ENCODE data around the gene TMEM72. TPM values are rescaled to one million over a fixed set of nuclear protein-coding genes. Genes with fewer than 3 reads are reported as not detected.

The TMEM72 gene
- total RNA-seq, 1 experiment from 2014 or later, result not detected

DNA sequence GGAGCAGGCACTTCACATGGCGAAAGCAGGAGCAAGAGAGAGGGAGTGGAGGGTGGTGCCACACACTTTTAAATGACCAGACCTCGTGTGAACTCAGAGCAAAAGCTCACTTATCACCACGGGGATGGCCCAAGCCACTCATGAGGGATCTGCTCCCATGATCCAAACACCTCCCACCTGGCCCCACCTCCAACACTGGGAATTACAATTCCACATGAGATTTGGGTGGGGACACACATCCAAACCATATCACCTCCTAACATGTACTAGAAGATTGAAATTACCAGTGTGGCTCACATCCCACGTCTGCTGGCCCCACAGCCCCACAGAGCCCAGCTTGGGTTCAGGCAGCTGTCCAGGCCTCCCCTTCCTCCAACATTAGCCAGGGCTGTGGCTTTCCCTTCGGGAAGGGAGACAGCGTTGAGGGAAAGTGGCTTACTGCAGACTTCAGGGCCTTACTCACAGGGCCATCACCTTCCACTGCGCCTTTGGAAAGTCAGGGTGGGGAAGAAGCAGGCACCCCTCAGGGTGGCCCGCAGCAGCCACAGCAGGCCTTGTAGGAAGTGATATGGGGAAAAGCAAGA is 59.8 kb downstream of the TMEM72 start:
- Histone ChIP-seq H3K9me3 (no peaks in the 10 kb centered on the region), H3K36me3 (ENCODE audit: control insufficient read depth, insufficient read depth, low read length) (0 out of 2 replicates have a peak, but pooled peaks cover 4% of the 10 kb centered on the region), H3K4me3 (ENCODE audit: low read depth, low read length) (no peak overlapping the region), H3K27me3 (replicated peaks; ENCODE audit: control insufficient read depth, insufficient read depth, low read length) (no peaks in the 10 kb centered on the region), H3K4me1 (peaks cover 48% of the 10 kb centered on the region)
- H3K36me3 Mint-ChIP-seq (ENCODE audit: insufficient read depth, unreplicated experiment), result peaks cover 7% of the 10 kb centered on the region
- DNase-seq, result no peak
- POLR2A ChIA-PET, result no interaction called here
- no TSS peak for BruUV-seq (replicated peaks)
- H3K27ac Mint-ChIP-seq (ENCODE audit: unreplicated experiment), result no peak overlapping the region
- CTCF ChIA-PET, result no interaction called here
- TF ChIP-seq, protein P1, sequence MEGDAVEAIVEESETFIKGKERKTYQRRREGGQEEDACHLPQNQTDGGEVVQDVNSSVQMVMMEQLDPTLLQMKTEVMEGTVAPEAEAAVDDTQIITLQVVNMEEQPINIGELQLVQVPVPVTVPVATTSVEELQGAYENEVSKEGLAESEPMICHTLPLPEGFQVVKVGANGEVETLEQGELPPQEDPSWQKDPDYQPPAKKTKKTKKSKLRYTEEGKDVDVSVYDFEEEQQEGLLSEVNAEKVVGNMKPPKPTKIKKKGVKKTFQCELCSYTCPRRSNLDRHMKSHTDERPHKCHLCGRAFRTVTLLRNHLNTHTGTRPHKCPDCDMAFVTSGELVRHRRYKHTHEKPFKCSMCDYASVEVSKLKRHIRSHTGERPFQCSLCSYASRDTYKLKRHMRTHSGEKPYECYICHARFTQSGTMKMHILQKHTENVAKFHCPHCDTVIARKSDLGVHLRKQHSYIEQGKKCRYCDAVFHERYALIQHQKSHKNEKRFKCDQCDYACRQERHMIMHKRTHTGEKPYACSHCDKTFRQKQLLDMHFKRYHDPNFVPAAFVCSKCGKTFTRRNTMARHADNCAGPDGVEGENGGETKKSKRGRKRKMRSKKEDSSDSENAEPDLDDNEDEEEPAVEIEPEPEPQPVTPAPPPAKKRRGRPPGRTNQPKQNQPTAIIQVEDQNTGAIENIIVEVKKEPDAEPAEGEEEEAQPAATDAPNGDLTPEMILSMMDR (IDR thresholded peaks at IDR 0.05; ENCODE audit: insufficient read depth in 1 of 2, low read depth in 1 of 2, low read length in 1 of 2, severe bottlenecking in 1 of 2, unreplicated experiment in 1 of 2), result no peak
- intact Hi-C loops (cut with micrococcal nuclease; ENCODE audit: unreplicated experiment), result no loop called here
- peaks cover 2% of the 10 kb centered on the region for H3K9me3 Mint-ChIP-seq (ENCODE audit: unreplicated experiment)
- peaks cover 12% of the 10 kb centered on the region for H3K4me1 Mint-ChIP-seq (ENCODE audit: low read depth, unreplicated experiment)
- no peaks in the 10 kb centered on the region for H3K27me3 Mint-ChIP-seq (ENCODE audit: insufficient read depth, unreplicated experiment)
- no peak overlapping the region for H3K4me3 Mint-ChIP-seq (ENCODE audit: unreplicated experiment)

DNA sequence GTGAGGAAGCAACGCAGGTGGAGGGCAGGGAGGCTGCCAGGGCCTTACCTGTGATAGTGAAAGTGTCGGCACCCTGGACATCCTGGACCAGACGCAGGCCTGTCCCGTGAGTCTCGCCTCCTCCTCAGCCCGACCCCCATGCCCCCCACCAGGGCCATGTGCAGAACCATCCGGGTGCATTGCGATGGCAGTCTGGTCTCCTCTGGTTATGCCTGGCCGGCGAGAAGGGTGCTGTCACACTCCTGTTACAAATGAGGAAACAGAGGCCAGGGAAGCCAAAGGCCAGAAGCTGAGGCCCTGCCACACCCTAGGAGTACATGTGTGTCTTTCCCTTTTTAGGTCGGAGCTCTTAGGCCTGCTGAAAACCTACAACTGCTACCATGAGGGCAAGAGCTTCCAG is 60.3 kb downstream of the TMEM72 start:
- CTCF ChIA-PET, result no interaction called here
- no peaks in the 10 kb centered on the region for H3K27me3 ChIP-seq (replicated peaks; ENCODE audit: control insufficient read depth, insufficient read depth, low read length)
- peaks cover 48% of the 10 kb centered on the region for H3K4me1 ChIP-seq
- Mint-ChIP-seq H3K4me3 (ENCODE audit: unreplicated experiment) (no peak overlapping the region), H3K9me3 (ENCODE audit: unreplicated experiment) (no peaks in the 10 kb centered on the region), H3K4me1 (ENCODE audit: low read depth, unreplicated experiment) (peaks cover 12% of the 10 kb centered on the region), H3K36me3 (ENCODE audit: insufficient read depth, unreplicated experiment) (peaks cover 7% of the 10 kb centered on the region), H3K27ac (ENCODE audit: unreplicated experiment) (no peak overlapping the region), H3K27me3 (ENCODE audit: insufficient read depth, unreplicated experiment) (no peaks in the 10 kb centered on the region)
- no peaks in the 10 kb centered on the region for H3K9me3 ChIP-seq
- no TSS peak for BruUV-seq (replicated peaks)
- no peak overlapping the region for H3K4me3 ChIP-seq (ENCODE audit: low read depth, low read length)
- 0 out of 2 replicates have a peak, but pooled peaks cover 4% of the 10 kb centered on the region for H3K36me3 ChIP-seq (ENCODE audit: control insufficient read depth, insufficient read depth, low read length)
- POLR2A ChIA-PET, result no interaction called here
- TF ChIP-seq, protein P1 (IDR thresholded peaks at IDR 0.05; ENCODE audit: insufficient read depth in 1 of 2, low read depth in 1 of 2, low read length in 1 of 2, severe bottlenecking in 1 of 2, unreplicated experiment in 1 of 2), result no peak
- no peak for DNase-seq
- intact Hi-C loops (cut with micrococcal nuclease; ENCODE audit: unreplicated experiment), result no loop called here

DNA sequence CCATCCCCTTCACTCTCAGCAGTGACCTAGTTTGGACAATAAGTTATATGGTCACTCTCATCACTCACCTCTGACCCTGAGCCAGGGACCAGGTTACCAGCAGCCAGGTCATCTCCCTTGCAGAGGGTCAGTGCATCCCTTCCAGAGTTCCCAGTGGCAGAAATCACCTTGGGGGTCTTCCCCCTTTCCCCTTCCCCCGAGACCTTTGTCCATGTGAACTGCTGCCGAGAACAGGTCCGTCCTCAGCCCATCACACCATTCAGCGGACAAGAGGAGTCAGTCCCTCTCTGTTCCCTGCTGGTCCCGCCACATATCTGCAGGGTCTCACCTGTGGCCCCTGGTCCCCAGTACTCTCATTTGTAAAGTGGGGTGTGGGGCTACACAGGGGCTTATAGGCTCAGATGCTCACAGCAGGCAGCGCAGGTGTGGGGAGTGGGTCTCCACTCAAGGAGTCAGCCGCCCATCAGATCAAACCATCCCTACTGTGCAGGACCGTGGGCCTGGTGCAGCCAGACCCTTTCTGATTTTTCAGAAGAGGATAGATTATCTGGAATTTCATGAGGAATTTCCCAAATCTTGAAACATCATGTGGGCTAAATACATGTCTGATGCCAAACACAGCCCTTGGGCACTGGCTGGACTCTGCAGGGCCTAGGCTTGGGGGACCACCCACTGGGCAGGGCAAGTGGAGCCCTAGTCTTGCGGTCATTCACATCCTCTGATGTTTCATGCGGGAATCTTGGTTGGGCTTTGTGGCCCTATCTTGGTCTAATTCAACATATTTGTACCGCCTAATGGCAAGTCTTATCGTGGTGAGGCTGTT is 61.0 kb downstream of the TMEM72 start:
- H3K4me1 Mint-ChIP-seq (ENCODE audit: low read depth, unreplicated experiment), result peaks cover 13% of the 10 kb centered on the region
- CTCF ChIA-PET, result interaction anchor here (1.3 to 2.6 kb wide), 3 partner anchors 8 to 39 kb away, joined by 5 to 17 read pairs (median 8); no protein-coding TSS in a partner anchor

More for the DNA sequence above, 61.0 kb downstream of the TMEM72 start:
- Mint-ChIP-seq H3K9me3 (ENCODE audit: unreplicated experiment) (no peaks in the 10 kb centered on the region), H3K4me3 (ENCODE audit: unreplicated experiment) (no peak overlapping the region), H3K36me3 (ENCODE audit: insufficient read depth, unreplicated experiment) (peaks cover 5% of the 10 kb centered on the region), H3K27ac (ENCODE audit: unreplicated experiment) (no peak overlapping the region), H3K27me3 (ENCODE audit: insufficient read depth, unreplicated experiment) (no peaks in the 10 kb centered on the region)
- Histone ChIP-seq H3K27me3 (replicated peaks; ENCODE audit: control insufficient read depth, insufficient read depth, low read length) (no peaks in the 10 kb centered on the region), H3K9me3 (no peaks in the 10 kb centered on the region), H3K4me1 (peaks cover 48% of the 10 kb centered on the region), H3K36me3 (ENCODE audit: control insufficient read depth, insufficient read depth, low read length) (0 out of 2 replicates have a peak, but pooled peaks cover 4% of the 10 kb centered on the region), H3K4me3 (ENCODE audit: low read depth, low read length) (no peak overlapping the region)
- no TSS peak for BruUV-seq (replicated peaks)
- no peak for DNase-seq
- intact Hi-C loops (cut with micrococcal nuclease; ENCODE audit: unreplicated experiment), result no loop called here
- TF ChIP-seq, protein P1 (IDR thresholded peaks at IDR 0.05; ENCODE audit: insufficient read depth in 1 of 2, low read depth in 1 of 2, low read length in 1 of 2, severe bottlenecking in 1 of 2, unreplicated experiment in 1 of 2), result no peak
- POLR2A ChIA-PET, result no interaction called here
